Fibroblast of pulmonary artery (primary cell): Measurements from ENCODE around the gene GHRH.

ENCODE experiments used
- DNase-seq: peaks from one replicate; pipeline ENCODE4 v3.0.0-alpha.2; 2010; ENCODE audit warnings: low read depth
- H3K4me3 ChIP-seq: replicated peaks from 2 replicates; pipeline ENCODE4 v1.5.1; 2011; ENCODE audit warnings: low read depth, mild to moderate bottlenecking, control low read depth, low read length, moderate library complexity
- CTCF ChIP-seq: IDR thresholded peaks from 2 replicates; pipeline ENCODE4 v1.5.1; 2011; ENCODE audit warnings: mild to moderate bottlenecking, control low read depth, low read length, inconsistent platforms; ENCODE audit errors: missing control alignments

The GHRH gene

GRCh38 chr20:37305079-37305478 is 43.5 kb upstream of the GHRH start:
- no peak for TF ChIP-seq CTCF
- H3K4me3 ChIP-seq, result no peak overlapping the region
- DNase-seq, result no peak

GRCh38 chr20:37303637-37304036 is 42.0 kb upstream of the GHRH start:
- TF ChIP-seq CTCF, result no peak
- no peak for DNase-seq
- no peak overlapping the region for H3K4me3 ChIP-seq

GRCh38 chr20:37302981-37303380 is 41.4 kb upstream of the GHRH start:
- TF ChIP-seq CTCF, result no peak
- H3K4me3 ChIP-seq, result no peak overlapping the region
- no peak for DNase-seq

- no peak for DNase-seq
- no peak for TF ChIP-seq CTCF
- H3K4me3 ChIP-seq, result no peak overlapping the region
Observed at GRCh38 chr20:37301558-37301957, 39.9 kb upstream of the GHRH start.

- H3K4me3 ChIP-seq, result no peak overlapping the region
- DNase-seq, result no peak
- TF ChIP-seq CTCF, result no peak
Observed at GRCh38 chr20:37301120-37301519, 39.5 kb upstream of the GHRH start.

GRCh38 chr20:37299718-37300528 is 38.3 kb upstream of the GHRH start:
- no peak overlapping the region for H3K4me3 ChIP-seq
- TF ChIP-seq CTCF, result no peak
- DNase-seq, result peak; percentile 44
